ENCODE data around the gene RBM22.

DNA sequence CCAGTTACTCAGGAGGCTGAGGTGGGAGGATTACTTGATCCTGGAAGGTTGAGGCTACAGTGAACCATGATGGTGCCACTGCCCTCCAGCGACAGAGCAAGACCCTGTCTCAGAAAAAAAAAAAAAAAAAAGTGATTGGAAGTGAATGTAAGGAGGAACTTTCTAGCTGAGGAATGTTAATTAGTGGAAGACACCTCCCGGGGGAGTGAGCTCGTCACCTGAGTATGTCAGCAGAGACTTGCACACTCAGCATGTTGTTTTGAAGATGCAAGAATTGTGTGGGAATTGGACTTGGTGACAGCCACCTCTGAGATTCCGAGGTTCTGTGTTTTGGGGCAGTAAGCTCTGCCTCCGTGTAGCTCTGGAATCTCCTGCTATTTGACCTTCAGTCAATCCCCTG, 56.8 kb downstream of the RBM22 start:
- TF ChIP-seq, protein P1, sequence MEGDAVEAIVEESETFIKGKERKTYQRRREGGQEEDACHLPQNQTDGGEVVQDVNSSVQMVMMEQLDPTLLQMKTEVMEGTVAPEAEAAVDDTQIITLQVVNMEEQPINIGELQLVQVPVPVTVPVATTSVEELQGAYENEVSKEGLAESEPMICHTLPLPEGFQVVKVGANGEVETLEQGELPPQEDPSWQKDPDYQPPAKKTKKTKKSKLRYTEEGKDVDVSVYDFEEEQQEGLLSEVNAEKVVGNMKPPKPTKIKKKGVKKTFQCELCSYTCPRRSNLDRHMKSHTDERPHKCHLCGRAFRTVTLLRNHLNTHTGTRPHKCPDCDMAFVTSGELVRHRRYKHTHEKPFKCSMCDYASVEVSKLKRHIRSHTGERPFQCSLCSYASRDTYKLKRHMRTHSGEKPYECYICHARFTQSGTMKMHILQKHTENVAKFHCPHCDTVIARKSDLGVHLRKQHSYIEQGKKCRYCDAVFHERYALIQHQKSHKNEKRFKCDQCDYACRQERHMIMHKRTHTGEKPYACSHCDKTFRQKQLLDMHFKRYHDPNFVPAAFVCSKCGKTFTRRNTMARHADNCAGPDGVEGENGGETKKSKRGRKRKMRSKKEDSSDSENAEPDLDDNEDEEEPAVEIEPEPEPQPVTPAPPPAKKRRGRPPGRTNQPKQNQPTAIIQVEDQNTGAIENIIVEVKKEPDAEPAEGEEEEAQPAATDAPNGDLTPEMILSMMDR (IDR thresholded peaks at IDR 0.05 in 2 of 3, conservative IDR thresholded peaks at IDR 0.05 in 1 of 3; ENCODE audit: borderline replicate concordance in 1 of 3, insufficient read depth in 1 of 3, low read depth in 2 of 3, low read length in 2 of 3), result no peak
- TF ChIP-seq EZH2 (IDR thresholded peaks at IDR 0.05), result no peak
- no peak for TF ChIP-seq POLR2A (IDR thresholded peaks at IDR 0.05; ENCODE audit: borderline replicate concordance, extremely low read depth, insufficient read depth, insufficient read length)
- TF ChIP-seq ZNF274 (IDR thresholded peaks at IDR 0.05; ENCODE audit: low read depth, low read length), result no peak
- TF ChIP-seq RAD21 (IDR thresholded peaks at IDR 0.05; ENCODE audit: low read depth), result no peak
- TF ChIP-seq POLR2AphosphoS5 (IDR thresholded peaks at IDR 0.05; ENCODE audit: low read depth, low read length), result no peak
- no peak for TF ChIP-seq JUND (IDR thresholded peaks at IDR 0.05)
- no peak for TF ChIP-seq ZFX (IDR thresholded peaks at IDR 0.05)
- no peak for TF ChIP-seq YY1 (IDR thresholded peaks at IDR 0.05; ENCODE audit: extremely low read depth, insufficient replicate concordance, low read depth, low read length)
